ENCODE results near the gene HCCS. TPM values are rescaled to one million over a fixed set of nuclear protein-coding genes. Genes with fewer than 3 reads are reported as not detected.

The HCCS gene
- total and polyA plus RNA-seq, 3 experiments from 2014 or later, result 25.0 to 36.2 (median 35.3) TPM

- no peaks in the 10 kb centered on the region for H3K27me3 ChIP-seq (ENCODE audit: insufficient read depth, low read length, poor library complexity, severe bottlenecking)
- no peaks in the 10 kb centered on the region for H3K36me3 ChIP-seq (ENCODE audit: insufficient read depth, low read length)
- Mint-ChIP-seq H3K27ac (no peak overlapping the region), H3K9me3 (peaks cover 9 to 20% (median 17%) of the 10 kb centered on the region in 5 donors), H3K36me3 (peaks cover 0 to 1% (median 0%) of the 10 kb centered on the region in 3 donors), H3K4me1 (no peaks in the 10 kb centered on the region), H3K4me3 (no peak overlapping the region), H3K27me3 (peaks cover 0 to 2% of the 10 kb centered on the region in 2 donors)
- POLR2A ChIA-PET, result no interaction called here
- H3K9me3 ChIP-seq (ENCODE audit: low read length), result no peaks in the 10 kb centered on the region
- no peak for DNase-seq
- H3K4me3 ChIP-seq (ENCODE audit: low read length), result no peak overlapping the region
- H3K27ac ChIP-seq (ENCODE audit: low read depth, low read length), result no peak overlapping the region
- CTCF ChIA-PET, result no interaction called here
- no peaks in the 10 kb centered on the region for H3K4me1 ChIP-seq (ENCODE audit: insufficient read depth, low read length)
Measured at GRCh38 chrX:11089802-11090201, 21.3 kb upstream of the HCCS start.

DNA sequence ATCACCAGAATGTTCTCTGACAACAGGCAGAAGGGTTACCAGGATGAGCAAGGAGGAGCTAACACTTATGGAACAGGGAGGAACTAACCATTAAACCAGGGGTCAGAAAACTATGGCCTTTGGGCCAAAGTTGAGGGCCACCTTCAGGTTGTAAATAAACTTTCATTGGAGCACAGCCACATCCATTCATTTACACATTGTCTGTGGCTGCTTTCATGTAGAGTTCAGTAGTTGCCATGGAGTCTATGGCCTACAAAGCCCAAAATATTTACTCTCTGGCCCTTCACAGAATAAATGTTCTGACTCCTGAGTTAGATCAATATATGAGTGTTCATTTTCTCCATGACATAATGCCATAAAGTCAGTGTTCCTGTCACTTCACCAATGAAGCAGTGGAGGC is 13.2 kb upstream of the HCCS start:
- CTCF ChIA-PET, result no interaction called here

GRCh38 chrX:11099465-11099864 is 11.7 kb upstream of the HCCS start:
- POLR2A ChIA-PET, result no interaction called here
- no peak overlapping the region for H3K4me3 ChIP-seq (ENCODE audit: low read length)
- Mint-ChIP-seq H3K4me3 (no peak overlapping the region), H3K36me3 (no peaks in the 10 kb centered on the region), H3K27ac (no peak overlapping the region), H3K9me3 (no peaks in the 10 kb centered on the region), H3K4me1 (no peaks in the 10 kb centered on the region), H3K27me3 (peaks cover 0 to 7% of the 10 kb centered on the region in 2 donors)
- no peaks in the 10 kb centered on the region for H3K27me3 ChIP-seq (ENCODE audit: insufficient read depth, low read length, poor library complexity, severe bottlenecking)
- no peak overlapping the region for H3K27ac ChIP-seq (ENCODE audit: low read depth, low read length)
- no peaks in the 10 kb centered on the region for H3K4me1 ChIP-seq (ENCODE audit: insufficient read depth, low read length)
- DNase-seq, result no peak
- no peaks in the 10 kb centered on the region for H3K9me3 ChIP-seq (ENCODE audit: low read length)
- H3K36me3 ChIP-seq (ENCODE audit: insufficient read depth, low read length), result no peaks in the 10 kb centered on the region
- CTCF ChIA-PET, result no interaction called here

More for the DNA sequence above, 13.2 kb upstream of the HCCS start:
- POLR2A ChIA-PET, result no interaction called here
- H3K4me3 Mint-ChIP-seq, result no peak overlapping the region
- H3K9me3 Mint-ChIP-seq, result no peaks in the 10 kb centered on the region
- H3K9me3 ChIP-seq (ENCODE audit: low read length), result no peaks in the 10 kb centered on the region
- DNase-seq, result no peak
- H3K4me3 ChIP-seq (ENCODE audit: low read length), result no peak overlapping the region
- H3K4me1 ChIP-seq (ENCODE audit: insufficient read depth, low read length), result no peaks in the 10 kb centered on the region
- H3K27ac ChIP-seq (ENCODE audit: low read depth, low read length), result no peak overlapping the region
- H3K36me3 Mint-ChIP-seq, result peaks cover 0 to 1% (median 0%) of the 10 kb centered on the region in 3 donors
- H3K27me3 ChIP-seq (ENCODE audit: insufficient read depth, low read length, poor library complexity, severe bottlenecking), result no peaks in the 10 kb centered on the region
- H3K4me1 Mint-ChIP-seq, result no peaks in the 10 kb centered on the region
- H3K27ac Mint-ChIP-seq, result no peak overlapping the region
- no peaks in the 10 kb centered on the region for H3K36me3 ChIP-seq (ENCODE audit: insufficient read depth, low read length)
- peaks cover 0 to 5% of the 10 kb centered on the region in 2 donors for H3K27me3 Mint-ChIP-seq

DNA sequence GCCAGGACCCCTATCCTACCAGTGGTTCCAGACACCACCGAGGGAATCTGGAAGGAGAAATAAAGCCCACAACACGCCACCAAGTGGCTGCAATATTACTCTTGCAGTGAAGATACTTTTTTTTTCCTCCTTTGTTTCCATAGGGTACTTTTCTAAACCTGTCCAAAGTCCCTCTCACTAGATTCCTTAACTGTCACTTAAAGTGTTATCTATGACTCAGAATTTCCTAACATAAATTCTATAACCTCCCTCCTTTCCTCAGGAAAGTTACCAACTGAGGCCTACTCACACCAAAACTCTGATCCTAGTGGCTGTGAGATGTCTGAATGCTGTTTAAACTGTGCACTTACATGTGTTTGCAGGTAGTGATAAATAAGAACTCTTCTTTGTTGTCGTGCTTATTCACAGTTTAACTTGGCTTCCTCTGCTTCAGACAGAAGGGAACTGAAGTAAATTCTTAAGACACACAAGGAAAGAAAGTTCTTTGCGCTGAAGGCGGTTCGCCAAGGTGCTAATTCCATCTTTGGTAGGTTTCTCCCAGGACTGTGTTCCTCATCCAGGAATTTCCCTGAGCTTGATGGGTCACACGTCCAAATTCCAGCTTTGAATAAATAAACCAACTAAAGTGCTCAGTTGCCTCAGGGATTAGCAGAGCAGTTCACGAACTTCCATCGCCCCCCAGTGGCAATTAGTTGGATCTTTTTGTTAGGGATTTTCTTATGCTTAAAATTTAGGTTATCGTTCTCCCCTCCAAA is 10.7 kb upstream of the HCCS start:
- ChIA-PET POLR2A (no interaction called here), CTCF (no interaction called here)
- Mint-ChIP-seq H3K36me3 (no peaks in the 10 kb centered on the region), H3K27me3 (peaks cover 0 to 7% of the 10 kb centered on the region in 2 donors), H3K27ac (no peak overlapping the region), H3K9me3 (no peaks in the 10 kb centered on the region), H3K4me1 (no peaks in the 10 kb centered on the region), H3K4me3 (no peak overlapping the region)
- Histone ChIP-seq H3K27me3 (ENCODE audit: insufficient read depth, low read length, poor library complexity, severe bottlenecking) (no peaks in the 10 kb centered on the region), H3K27ac (ENCODE audit: low read depth, low read length) (no peak overlapping the region), H3K4me3 (ENCODE audit: low read length) (no peak overlapping the region), H3K36me3 (ENCODE audit: insufficient read depth, low read length) (no peaks in the 10 kb centered on the region), H3K9me3 (ENCODE audit: low read length) (no peaks in the 10 kb centered on the region), H3K4me1 (ENCODE audit: insufficient read depth, low read length) (no peaks in the 10 kb centered on the region)
- no peak for DNase-seq

- POLR2A ChIA-PET, result no interaction called here
- Histone ChIP-seq H3K36me3 (ENCODE audit: insufficient read depth, low read length) (no peaks in the 10 kb centered on the region), H3K27me3 (ENCODE audit: insufficient read depth, low read length, poor library complexity, severe bottlenecking) (no peaks in the 10 kb centered on the region), H3K27ac (ENCODE audit: low read depth, low read length) (no peak overlapping the region), H3K4me3 (ENCODE audit: low read length) (no peak overlapping the region), H3K9me3 (ENCODE audit: low read length) (no peaks in the 10 kb centered on the region), H3K4me1 (ENCODE audit: insufficient read depth, low read length) (no peaks in the 10 kb centered on the region)
- H3K27ac Mint-ChIP-seq, result no peak overlapping the region
- DNase-seq, result no peak
- H3K4me1 Mint-ChIP-seq, result no peaks in the 10 kb centered on the region
- CTCF ChIA-PET, result no interaction called here
- H3K9me3 Mint-ChIP-seq, result no peaks in the 10 kb centered on the region
- peaks cover 0 to 7% of the 10 kb centered on the region in 2 donors for H3K27me3 Mint-ChIP-seq
- H3K36me3 Mint-ChIP-seq, result no peaks in the 10 kb centered on the region
- no peak overlapping the region for H3K4me3 Mint-ChIP-seq
Measured at GRCh38 chrX:11103006-11103405, 8.1 kb upstream of the HCCS start.

- Histone ChIP-seq H3K36me3 (ENCODE audit: insufficient read depth, low read length) (no peaks in the 10 kb centered on the region), H3K4me1 (ENCODE audit: insufficient read depth, low read length) (no peaks in the 10 kb centered on the region), H3K27me3 (ENCODE audit: insufficient read depth, low read length, poor library complexity, severe bottlenecking) (no peaks in the 10 kb centered on the region), H3K27ac (ENCODE audit: low read depth, low read length) (no peak overlapping the region), H3K9me3 (ENCODE audit: low read length) (no peaks in the 10 kb centered on the region), H3K4me3 (ENCODE audit: low read length) (no peak overlapping the region)
- H3K4me1 Mint-ChIP-seq, result no peaks in the 10 kb centered on the region
- H3K27ac Mint-ChIP-seq, result no peak overlapping the region
- peaks cover 0 to 5% of the 10 kb centered on the region in 2 donors for H3K27me3 Mint-ChIP-seq
- DNase-seq, result no peak
- H3K9me3 Mint-ChIP-seq, result no peaks in the 10 kb centered on the region
- no peak overlapping the region for H3K4me3 Mint-ChIP-seq
- CTCF ChIA-PET, result no interaction called here
- H3K36me3 Mint-ChIP-seq, result no peaks in the 10 kb centered on the region
- POLR2A ChIA-PET, result no interaction called here
Measured at GRCh38 chrX:11103751-11104150, 7.4 kb upstream of the HCCS start.

- ChIA-PET CTCF (no interaction called here), POLR2A (no interaction called here)
- Histone ChIP-seq H3K4me3 (ENCODE audit: low read length) (no peak overlapping the region), H3K4me1 (ENCODE audit: insufficient read depth, low read length) (peaks cover under 1% of the 10 kb centered on the region), H3K27me3 (ENCODE audit: insufficient read depth, low read length, poor library complexity, severe bottlenecking) (no peaks in the 10 kb centered on the region), H3K36me3 (ENCODE audit: insufficient read depth, low read length) (no peaks in the 10 kb centered on the region), H3K27ac (ENCODE audit: low read depth, low read length) (no peak overlapping the region), H3K9me3 (ENCODE audit: low read length) (no peaks in the 10 kb centered on the region)
- Mint-ChIP-seq H3K27me3 (peaks cover 0 to 2% of the 10 kb centered on the region in 2 donors), H3K4me3 (no peak overlapping the region), H3K36me3 (no peaks in the 10 kb centered on the region), H3K9me3 (no peaks in the 10 kb centered on the region), H3K4me1 (no peaks in the 10 kb centered on the region), H3K27ac (no peak overlapping the region)
- no peak for DNase-seq
Measured at GRCh38 chrX:11105080-11105479, 6.1 kb upstream of the HCCS start.

DNA sequence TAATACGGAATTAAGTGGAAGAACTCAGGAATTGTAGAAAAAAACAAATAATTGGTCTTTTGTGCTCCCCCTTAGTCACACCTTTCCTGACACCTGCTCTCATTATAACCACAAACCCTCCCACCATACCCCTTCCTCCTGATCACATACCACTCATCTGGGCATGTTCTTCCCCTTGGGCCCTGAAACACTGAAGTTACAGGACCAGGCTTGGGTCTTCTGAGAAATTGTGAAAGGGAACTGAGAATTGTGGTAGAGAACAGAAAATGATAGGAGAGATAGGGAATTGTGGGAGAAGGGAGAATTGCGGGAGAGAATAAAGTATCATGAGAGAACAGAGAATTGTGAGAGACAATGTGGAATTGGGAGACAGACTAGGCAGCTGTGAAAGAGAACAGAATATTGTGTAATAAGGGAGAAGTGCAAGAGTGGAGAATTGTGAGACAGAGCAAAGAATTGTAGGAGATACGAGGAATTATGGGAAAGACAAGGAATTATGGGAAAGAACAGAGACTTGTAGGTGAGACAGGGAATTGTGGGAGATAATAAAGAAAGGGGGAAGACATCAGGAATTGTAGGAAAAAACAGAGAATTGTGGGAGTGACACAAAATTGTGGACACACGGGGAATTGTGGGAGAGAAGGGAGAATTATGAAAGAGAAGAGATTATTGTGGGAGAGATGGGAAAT is 2.7 kb upstream of the HCCS start:
- Mint-ChIP-seq H3K4me3 (no peak overlapping the region), H3K9me3 (no peaks in the 10 kb centered on the region), H3K4me1 (peaks cover 13 to 27% (median 15%) of the 10 kb centered on the region in 3 donors), H3K36me3 (peaks cover 0 to 14% (median 0%) of the 10 kb centered on the region in 3 donors), H3K27me3 (no peaks in the 10 kb centered on the region), H3K27ac (no peak overlapping the region)
- DNase-seq, result no peak
- Histone ChIP-seq H3K36me3 (ENCODE audit: insufficient read depth, low read length) (no peaks in the 10 kb centered on the region), H3K9me3 (ENCODE audit: low read length) (no peaks in the 10 kb centered on the region), H3K4me3 (ENCODE audit: low read length) (no peak overlapping the region), H3K4me1 (ENCODE audit: insufficient read depth, low read length) (peaks cover 13% of the 10 kb centered on the region), H3K27me3 (ENCODE audit: insufficient read depth, low read length, poor library complexity, severe bottlenecking) (no peaks in the 10 kb centered on the region), H3K27ac (ENCODE audit: low read depth, low read length) (no peak overlapping the region)
- POLR2A ChIA-PET, result no interaction called here
- CTCF ChIA-PET, result no interaction called here

Data from CD8-positive, alpha-beta memory T cell (primary cell).